ENCODE data around the gene MPRIP. TPM values are rescaled to one million over a fixed set of nuclear protein-coding genes. Genes with fewer than 3 reads are reported as not detected.

The MPRIP gene
- total RNA-seq, 1 experiment from 2014 or later, result 258 TPM

- no peak for DNase-seq (ENCODE audit: low read depth, low spot score)
- Histone ChIP-seq H3K79me2 (ENCODE audit: insufficient read depth, low read length) (no peaks in the 10 kb centered on the region), H3K4me3 (replicated peaks in 1 of 2; ENCODE audit: low read depth in 1 of 2, low read length in 2 of 2) (no peak overlapping the region), H3K9me2 (ENCODE audit: insufficient read depth) (no peaks in the 10 kb centered on the region), H3K9me3 (ENCODE audit: control insufficient read depth in 1 of 2, insufficient read depth in 1 of 2, low read depth in 1 of 2, low read length in 2 of 2) (no peaks in the 10 kb centered on the region), H3K36me3 (ENCODE audit: control insufficient read depth in 1 of 2, insufficient read depth in 2 of 2, low read length in 2 of 2) (no peaks in the 10 kb centered on the region), H3K9ac (ENCODE audit: low read length) (no peak overlapping the region), H4K20me1 (ENCODE audit: insufficient read depth) (no peaks in the 10 kb centered on the region), H3K27ac (ENCODE audit: low read depth, low read length) (no peak overlapping the region), H3K4me1 (ENCODE audit: control insufficient read depth in 1 of 2, insufficient read depth in 2 of 2, low read length in 2 of 2) (peaks cover 0 to 19% of the 10 kb centered on the region in 2 experiments; a peak in 1 of 4 replicates), H3K4me2 (ENCODE audit: low read length) (no peak overlapping the region), H3K27me3 (ENCODE audit: insufficient read depth, low read length) (no peaks in the 10 kb centered on the region), H2AFZ (ENCODE audit: low read depth, low read length, poor library complexity, severe bottlenecking) (no peak overlapping the region)
- intact Hi-C loops (cut with micrococcal nuclease), result loop anchor here (5.0 kb wide), 1 partner anchor 72 kb away; no protein-coding TSS in a partner anchor
- ChIA-PET RAD21 (ENCODE audit: low non-redundant PET in 1 of 2, low total read pairs in 2 of 2, uncharacterized antibody in 2 of 2, unreplicated experiment in 2 of 2) (no interaction called here), CTCF (no interaction called here), POLR2A (no interaction called here)
- TF ChIP-seq ATF3 (IDR thresholded peaks at IDR 0.05), result no peak
- no peak for TF ChIP-seq ZNF274 (IDR thresholded peaks at IDR 0.05; ENCODE audit: low read depth, low read length)
- TF ChIP-seq SRF (IDR thresholded peaks at IDR 0.05; ENCODE audit: low read depth), result no peak
- TF ChIP-seq ZBTB33 (IDR thresholded peaks at IDR 0.05; ENCODE audit: extremely low read depth, insufficient replicate concordance, low read length), result no peak
- TF ChIP-seq YY1 (IDR thresholded peaks at IDR 0.05; ENCODE audit: extremely low read depth, insufficient replicate concordance, low read depth, low read length), result no peak
- TF ChIP-seq EZH2phosphoT487 (IDR thresholded peaks at IDR 0.05; ENCODE audit: borderline replicate concordance), result no peak
- TF ChIP-seq SP1 (IDR thresholded peaks at IDR 0.05; ENCODE audit: low read depth), result no peak
- no peak for TF ChIP-seq FOSL1 (IDR thresholded peaks at IDR 0.05; ENCODE audit: low read depth)
- no peak for TF ChIP-seq RAD21 (IDR thresholded peaks at IDR 0.05; ENCODE audit: low read depth)
- TF ChIP-seq CBX3 (IDR thresholded peaks at IDR 0.05; ENCODE audit: low read depth), result no peak
- TF ChIP-seq TCF7L2 (IDR thresholded peaks at IDR 0.05; ENCODE audit: borderline replicate concordance, extremely low read depth, insufficient read depth, insufficient read length), result no peak
- TF ChIP-seq EZH2 (IDR thresholded peaks at IDR 0.05), result no peak
- TF ChIP-seq ZFX (IDR thresholded peaks at IDR 0.05), result no peak
- no peak for TF ChIP-seq POLR2A (IDR thresholded peaks at IDR 0.05; ENCODE audit: borderline replicate concordance, extremely low read depth, insufficient read depth, insufficient read length)
- no peak for TF ChIP-seq CTCF (IDR thresholded peaks at IDR 0.05 in 2 of 3, conservative IDR thresholded peaks at IDR 0.05 in 1 of 3; ENCODE audit: borderline replicate concordance in 1 of 3, insufficient read depth in 1 of 3, low read depth in 2 of 3, low read length in 2 of 3)
- no peak for TF ChIP-seq EGR1 (IDR thresholded peaks at IDR 0.05; ENCODE audit: low read depth)
- TF ChIP-seq REST (IDR thresholded peaks at IDR 0.05; ENCODE audit: low read depth), result no peak
- TF ChIP-seq POLR2AphosphoS5 (IDR thresholded peaks at IDR 0.05; ENCODE audit: low read depth, low read length), result no peak
- BruUV-seq (replicated peaks), result no TSS peak
- no peak for ATAC-seq
These were observed 47.6 kb upstream of the MPRIP start for GRCh38 chr17:16994631-16995030.
